AG09309 (cell line): ENCODE data around the gene LIPM.

Source experiments
- DNase-seq: peaks from one replicate; pipeline ENCODE4 v3.0.0-alpha.2; 2010; ENCODE audit warnings: low read depth
- H3K4me3 ChIP-seq: 2 replicates; pipeline ENCODE4 v1.5.1; 2011; ENCODE audit warnings: mild to moderate bottlenecking, low read depth, low read length, moderate library complexity; ENCODE audit not compliant: control insufficient read depth
- TF ChIP-seq, protein P1 (sequence below): IDR thresholded peaks from 2 replicates; pipeline ENCODE4 v1.5.1; 2011; ENCODE audit warnings: mild to moderate bottlenecking, low read depth, low read length, inconsistent platforms; ENCODE audit not compliant: insufficient read depth, control insufficient read depth; ENCODE audit errors: missing control alignments

Gene LIPM

DNA sequence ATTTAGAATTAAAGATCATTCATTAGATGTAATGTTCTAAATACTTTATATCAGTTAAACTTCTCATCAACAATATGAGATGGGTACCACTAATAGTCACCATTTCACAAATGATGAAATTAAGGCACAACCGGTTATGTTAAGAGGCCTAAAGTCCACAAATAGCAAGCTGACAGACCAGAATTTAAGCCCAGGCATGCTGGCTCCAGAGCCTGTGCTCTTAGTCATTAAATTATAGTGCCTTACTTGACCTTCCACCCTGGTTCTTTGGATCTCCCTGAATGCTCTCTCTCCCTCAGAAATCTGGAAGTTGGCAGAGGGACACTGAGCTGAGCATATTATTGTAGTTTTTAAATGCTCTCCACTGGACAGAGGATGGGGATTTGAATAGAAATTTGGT is 39.1 kb upstream of the LIPM start:
- no peak for DNase-seq
- TF ChIP-seq, protein P1, sequence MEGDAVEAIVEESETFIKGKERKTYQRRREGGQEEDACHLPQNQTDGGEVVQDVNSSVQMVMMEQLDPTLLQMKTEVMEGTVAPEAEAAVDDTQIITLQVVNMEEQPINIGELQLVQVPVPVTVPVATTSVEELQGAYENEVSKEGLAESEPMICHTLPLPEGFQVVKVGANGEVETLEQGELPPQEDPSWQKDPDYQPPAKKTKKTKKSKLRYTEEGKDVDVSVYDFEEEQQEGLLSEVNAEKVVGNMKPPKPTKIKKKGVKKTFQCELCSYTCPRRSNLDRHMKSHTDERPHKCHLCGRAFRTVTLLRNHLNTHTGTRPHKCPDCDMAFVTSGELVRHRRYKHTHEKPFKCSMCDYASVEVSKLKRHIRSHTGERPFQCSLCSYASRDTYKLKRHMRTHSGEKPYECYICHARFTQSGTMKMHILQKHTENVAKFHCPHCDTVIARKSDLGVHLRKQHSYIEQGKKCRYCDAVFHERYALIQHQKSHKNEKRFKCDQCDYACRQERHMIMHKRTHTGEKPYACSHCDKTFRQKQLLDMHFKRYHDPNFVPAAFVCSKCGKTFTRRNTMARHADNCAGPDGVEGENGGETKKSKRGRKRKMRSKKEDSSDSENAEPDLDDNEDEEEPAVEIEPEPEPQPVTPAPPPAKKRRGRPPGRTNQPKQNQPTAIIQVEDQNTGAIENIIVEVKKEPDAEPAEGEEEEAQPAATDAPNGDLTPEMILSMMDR = no peak
- no peak overlapping the region for H3K4me3 ChIP-seq

DNA sequence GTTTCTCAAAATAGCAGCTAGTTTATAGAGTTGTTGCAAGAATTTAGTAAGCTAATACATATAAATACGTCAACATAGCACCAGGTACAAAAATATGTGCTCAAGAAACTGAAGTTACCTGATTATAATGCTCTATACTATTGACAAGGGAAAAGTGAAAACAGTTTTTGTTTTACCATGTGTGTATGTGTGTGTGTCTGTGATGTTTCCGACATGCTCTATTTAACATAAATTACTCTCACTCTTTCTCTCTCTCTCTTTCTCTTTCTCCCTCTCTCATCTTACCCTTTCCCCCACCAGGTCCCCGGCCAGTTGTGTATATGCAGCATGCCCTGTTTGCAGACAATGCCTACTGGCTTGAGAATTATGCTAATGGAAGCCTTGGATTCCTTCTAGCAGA is 38.4 kb upstream of the LIPM start:
- H3K4me3 ChIP-seq = no peak overlapping the region
- TF ChIP-seq, protein P1 = no peak
- DNase-seq = no peak

DNA sequence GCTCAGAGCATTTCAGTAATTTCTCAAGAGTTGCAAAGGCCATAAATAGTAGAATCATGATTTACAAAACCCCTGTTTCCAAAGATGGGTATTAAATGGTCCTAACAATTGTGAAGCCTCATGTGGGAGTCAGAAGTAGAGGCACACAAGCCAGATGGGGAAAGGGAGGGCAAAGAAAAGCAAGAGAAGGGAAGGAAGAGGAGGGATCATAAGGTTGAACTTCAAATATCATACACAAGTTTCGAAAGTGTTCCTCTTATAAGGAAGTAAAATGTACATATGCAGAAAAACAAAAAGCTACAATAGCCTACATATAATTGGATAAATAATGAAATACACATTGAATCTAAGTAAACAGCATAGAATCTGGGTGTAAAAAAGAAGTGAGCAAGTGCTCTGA is 36.7 kb upstream of the LIPM start:
- TF ChIP-seq, protein P1 = no peak
- no peak for DNase-seq
- no peak overlapping the region for H3K4me3 ChIP-seq

DNA sequence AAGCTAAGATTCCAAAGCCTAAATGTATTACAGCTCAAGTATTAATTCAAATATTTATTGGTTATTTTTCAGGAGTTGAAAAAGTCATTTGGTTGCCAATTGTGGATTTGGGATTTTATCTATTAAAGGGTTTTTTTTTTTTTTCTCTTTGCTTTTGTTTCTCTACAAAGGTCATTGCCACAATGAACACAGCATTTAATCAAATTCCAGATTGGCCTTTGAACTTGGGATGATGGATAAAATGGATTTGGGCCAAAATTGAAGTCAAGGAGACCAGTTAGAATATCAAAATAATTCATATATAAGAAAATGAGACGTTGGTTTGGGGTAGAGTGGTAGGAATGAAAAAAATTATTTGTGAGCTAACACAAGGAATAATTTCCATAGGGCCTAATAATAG is 33.1 kb upstream of the LIPM start:
- TF ChIP-seq, protein P1 = no peak
- no peak for DNase-seq
- no peak overlapping the region for H3K4me3 ChIP-seq

DNA sequence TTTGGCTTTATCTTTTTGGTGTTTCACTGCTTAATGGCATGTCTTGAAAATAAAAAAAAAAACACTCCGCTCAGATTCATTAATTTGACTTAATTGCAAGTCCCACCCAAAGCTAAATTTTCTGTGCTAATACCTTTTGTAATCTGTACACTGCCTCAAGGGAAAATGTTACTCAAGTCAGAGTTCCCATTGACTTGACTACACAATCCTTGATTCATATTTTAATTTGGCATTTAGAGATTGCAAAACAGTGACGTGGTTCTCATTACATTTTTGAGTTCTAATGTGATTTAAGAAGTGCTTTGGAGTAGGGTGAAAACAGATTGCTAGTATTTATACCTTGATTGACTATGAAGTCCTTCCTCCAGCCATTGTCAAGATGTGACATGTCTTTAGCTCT is 21.3 kb upstream of the LIPM start:
- DNase-seq = no peak
- H3K4me3 ChIP-seq = no peak overlapping the region
- TF ChIP-seq, protein P1 = no peak

DNA sequence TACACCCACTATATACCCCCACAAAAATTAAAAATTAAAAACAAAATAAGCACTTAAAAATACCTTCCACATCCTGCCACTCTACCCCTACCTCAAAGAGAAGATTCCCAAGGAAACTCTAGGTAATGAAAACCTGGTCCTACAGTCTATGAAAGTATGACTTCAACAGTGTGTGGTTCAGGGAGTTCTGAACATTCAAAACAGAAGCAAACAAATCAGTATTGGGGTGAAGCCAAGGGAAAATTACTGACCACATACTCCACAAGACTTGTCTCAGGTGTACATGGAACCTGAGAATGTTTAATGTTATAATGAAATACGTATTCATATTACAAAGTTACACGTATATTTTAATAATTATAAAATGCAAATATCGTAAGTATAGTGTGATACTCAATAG is 20.3 kb upstream of the LIPM start:
- TF ChIP-seq, protein P1 = no peak
- H3K4me3 ChIP-seq = no peak overlapping the region
- no peak for DNase-seq

DNA sequence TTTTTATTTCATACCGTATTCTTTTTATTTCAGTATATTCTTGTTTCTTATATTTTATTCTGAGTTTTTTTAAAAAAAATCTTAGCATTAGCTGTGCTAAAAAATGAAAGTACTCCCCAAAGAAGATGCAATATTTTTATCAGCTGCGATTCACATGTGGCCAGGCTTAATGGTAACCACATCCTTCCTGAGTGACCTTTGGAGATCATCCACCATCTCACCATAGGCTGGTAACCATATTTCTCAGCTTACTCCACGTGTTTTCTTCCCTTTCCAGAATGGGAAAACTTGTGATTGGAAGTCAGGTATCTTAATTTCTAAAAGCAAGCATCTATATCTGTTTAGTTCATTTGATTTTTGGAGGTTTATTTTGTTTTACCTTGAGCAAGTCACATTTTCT is 18.8 kb upstream of the LIPM start:
- TF ChIP-seq, protein P1 = no peak
- no peak for DNase-seq
- no peak overlapping the region for H3K4me3 ChIP-seq
